ENCODE results near the gene SURF6. TPM values are rescaled to one million over a fixed set of nuclear protein-coding genes. Genes with fewer than 3 reads are reported as not detected.

The SURF6 gene
- total and polyA plus RNA-seq, 4 experiments from 2014 or later = 2.3 to 28.9 (median 21.0) TPM

DNA sequence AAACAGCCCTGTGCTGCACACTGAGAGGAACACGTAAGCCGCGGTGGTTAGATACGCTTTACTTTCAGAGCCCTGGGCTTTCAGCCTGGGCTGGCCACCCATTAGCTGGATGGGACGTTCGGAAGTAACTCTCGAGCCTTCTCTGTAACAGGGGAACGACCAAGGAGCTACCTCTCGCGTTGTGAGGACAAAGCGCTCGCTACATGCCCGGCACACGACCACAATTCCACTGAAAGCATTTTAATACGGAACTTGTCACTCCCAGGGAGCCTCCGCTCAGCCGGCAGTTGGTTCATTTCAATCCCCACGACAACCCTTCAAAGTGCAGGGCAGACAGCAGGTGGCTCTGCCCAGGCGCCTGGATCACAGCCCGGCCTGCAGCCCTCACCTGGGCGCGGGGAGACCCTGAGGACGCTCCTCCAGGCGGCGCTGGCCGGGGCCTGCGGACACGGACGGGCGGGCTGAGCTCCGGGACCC is 19.9 kb upstream of the SURF6 start:
- H3K27me3 ChIP-seq (ENCODE audit: insufficient read depth, low read length) = no peaks in the 10 kb centered on the region
- peaks cover 33% of the 10 kb centered on the region for H3K4me1 ChIP-seq (ENCODE audit: insufficient read depth, low read length)
- peak overlapping the region; percentile 76 for H3K27ac ChIP-seq (ENCODE audit: low read depth, low read length)
- Mint-ChIP-seq H3K27ac (peak overlapping the region; percentile 69 to 93 (median 92)), H3K4me1 (peaks cover 15 to 44% (median 26%) of the 10 kb centered on the region in 4 donors), H3K9me3 (peaks cover 0 to 2% (median 0%) of the 10 kb centered on the region in 8 donors), H3K27me3 (no peaks in the 10 kb centered on the region), H3K4me3 (peak overlapping the region; percentile 85 to 92 (median 88)), H3K36me3 (peaks cover 8 to 46% of the 10 kb centered on the region in 2 donors)
- ChIA-PET POLR2A (ENCODE audit: partially characterized antibody) (interaction anchor here (0.5 to 18.1 kb wide), 10 partner anchors 8 to 812 kb away, joined by 3 to 437 read pairs (median 4); partner anchors contain the start of genes MED22, REXO4, RPL7A and STKLD1), CTCF (ENCODE audit: partially characterized antibody) (interaction anchor here (0.8 to 3.9 kb wide), 6 partner anchors 8 to 173 kb away, joined by 3 to 51 read pairs (median 4); partner anchors contain the start of genes MED22 and RPL7A)
- H3K36me3 ChIP-seq (ENCODE audit: insufficient read depth, low read length) = peaks cover 43% of the 10 kb centered on the region
- no peaks in the 10 kb centered on the region for H3K9me3 ChIP-seq (ENCODE audit: control insufficient read depth in 1 of 2, low read length in 2 of 2)
- intact Hi-C loops (cut with micrococcal nuclease) = loop anchor here (1.0 to 5.0 kb wide), 5 partner anchors 8 to 121 kb away; partner anchors contain the start of genes MED22, RPL7A, SLC2A6 and STKLD1
- DNase-seq = peak in 1 of 5 donors; percentile 10
- H3K4me3 ChIP-seq (ENCODE audit: low read length in 2 of 2) = peak overlapping the region; percentile 61 to 73

DNA sequence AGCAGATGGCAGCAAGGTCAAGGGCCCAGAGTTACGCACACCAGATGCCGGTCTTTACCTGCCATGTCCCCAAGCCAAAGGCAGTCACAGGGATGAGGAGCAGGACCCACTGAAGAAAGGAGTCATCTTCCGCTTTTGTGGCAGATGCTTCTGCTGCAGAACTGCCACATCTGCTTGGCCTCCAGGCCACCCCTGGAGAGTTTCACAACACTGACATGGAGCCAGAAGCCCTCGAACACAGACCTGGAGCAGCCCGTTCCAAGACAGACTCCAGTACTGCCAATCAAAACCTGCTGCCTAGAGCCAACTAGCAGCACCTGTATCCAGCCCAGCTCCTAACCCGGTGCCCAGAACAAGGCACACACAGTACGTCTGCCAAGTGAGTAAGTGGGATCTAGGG is 18.8 kb upstream of the SURF6 start:
- Histone ChIP-seq H3K9me3 (ENCODE audit: control insufficient read depth in 1 of 2, low read length in 2 of 2) (no peaks in the 10 kb centered on the region), H3K36me3 (ENCODE audit: insufficient read depth, low read length) (peaks cover 44% of the 10 kb centered on the region), H3K27me3 (ENCODE audit: insufficient read depth, low read length) (no peaks in the 10 kb centered on the region), H3K27ac (ENCODE audit: low read depth, low read length) (peak overlapping the region; percentile 76), H3K4me1 (ENCODE audit: insufficient read depth, low read length) (peaks cover 38% of the 10 kb centered on the region), H3K4me3 (ENCODE audit: low read length in 2 of 2) (no peak overlapping the region)
- peak in 1 of 5 donors; percentile 5 for DNase-seq
- Mint-ChIP-seq H3K36me3 (peaks cover 17 to 53% of the 10 kb centered on the region in 2 donors), H3K9me3 (peaks cover 0 to 1% (median 0%) of the 10 kb centered on the region in 8 donors), H3K4me3 (peak overlapping the region; percentile 23 to 92 (median 86)), H3K4me1 (peaks cover 15 to 51% (median 30%) of the 10 kb centered on the region in 4 donors), H3K27me3 (no peaks in the 10 kb centered on the region), H3K27ac (peak overlapping the region in 6 of 7 donors; percentile 12 to 93 (median 92))
- CTCF ChIA-PET (ENCODE audit: partially characterized antibody) = interaction anchor here (1.1 to 3.9 kb wide), 3 partner anchors 11 to 18 kb away, joined by 3 to 51 read pairs (median 3); no protein-coding TSS in a partner anchor
- intact Hi-C loops (cut with micrococcal nuclease) = loop anchor here (5.0 kb wide), 1 partner anchor 123 kb away; the partner anchor contains the start of gene SLC2A6
- POLR2A ChIA-PET (ENCODE audit: partially characterized antibody) = interaction anchor here (1.4 to 18.1 kb wide), 4 partner anchors 7 to 206 kb away, joined by 4 to 437 read pairs (median 27); partner anchors contain the start of genes MED22, REXO4, RPL7A and STKLD1

DNA sequence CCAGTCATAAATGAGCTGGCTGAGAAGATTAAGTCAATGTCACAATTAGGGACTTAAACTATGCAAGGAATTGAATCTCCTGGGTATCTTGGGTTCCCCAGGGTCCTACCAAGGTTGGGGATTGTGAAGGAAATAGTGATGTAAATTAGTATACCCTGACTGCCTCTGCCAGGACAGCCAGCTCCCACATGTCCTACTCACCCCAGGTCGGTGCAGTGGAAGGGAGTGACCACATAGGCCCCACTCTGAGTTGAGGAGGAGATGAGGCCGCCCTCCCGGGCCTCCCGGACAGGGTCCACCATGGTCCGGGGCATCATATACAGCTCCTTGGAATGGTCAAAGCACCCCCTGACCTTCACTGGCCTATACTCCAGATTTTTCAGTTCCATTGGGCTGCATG is 17.6 kb upstream of the SURF6 start:
- Mint-ChIP-seq H3K36me3 (peaks cover 28 to 56% of the 10 kb centered on the region in 2 donors), H3K4me1 (peaks cover 24 to 56% (median 37%) of the 10 kb centered on the region in 4 donors), H3K4me3 (peak overlapping the region in 1 of 8 donors; percentile 39), H3K27ac (peak overlapping the region in 3 of 7 donors; percentile 61 to 92 (median 80)), H3K27me3 (no peaks in the 10 kb centered on the region), H3K9me3 (no peaks in the 10 kb centered on the region)
- H3K4me1 ChIP-seq (ENCODE audit: insufficient read depth, low read length) = peaks cover 46% of the 10 kb centered on the region
- no peaks in the 10 kb centered on the region for H3K9me3 ChIP-seq (ENCODE audit: control insufficient read depth in 1 of 2, low read length in 2 of 2)
- peak in 1 of 5 donors; percentile 20 for DNase-seq
- H3K4me3 ChIP-seq (ENCODE audit: low read length in 2 of 2) = no peak overlapping the region
- H3K36me3 ChIP-seq (ENCODE audit: insufficient read depth, low read length) = peaks cover 43% of the 10 kb centered on the region
- no peak overlapping the region for H3K27ac ChIP-seq (ENCODE audit: low read depth, low read length)
- no peaks in the 10 kb centered on the region for H3K27me3 ChIP-seq (ENCODE audit: insufficient read depth, low read length)
- POLR2A ChIA-PET (ENCODE audit: partially characterized antibody) = interaction anchor here (18.1 kb wide), 1 partner anchor 17 kb away, joined by 437 read pairs; the partner anchor contains the start of genes STKLD1 and SURF4
- CTCF ChIA-PET (ENCODE audit: partially characterized antibody) = no interaction called here
- intact Hi-C loops (cut with micrococcal nuclease) = no loop called here

DNA sequence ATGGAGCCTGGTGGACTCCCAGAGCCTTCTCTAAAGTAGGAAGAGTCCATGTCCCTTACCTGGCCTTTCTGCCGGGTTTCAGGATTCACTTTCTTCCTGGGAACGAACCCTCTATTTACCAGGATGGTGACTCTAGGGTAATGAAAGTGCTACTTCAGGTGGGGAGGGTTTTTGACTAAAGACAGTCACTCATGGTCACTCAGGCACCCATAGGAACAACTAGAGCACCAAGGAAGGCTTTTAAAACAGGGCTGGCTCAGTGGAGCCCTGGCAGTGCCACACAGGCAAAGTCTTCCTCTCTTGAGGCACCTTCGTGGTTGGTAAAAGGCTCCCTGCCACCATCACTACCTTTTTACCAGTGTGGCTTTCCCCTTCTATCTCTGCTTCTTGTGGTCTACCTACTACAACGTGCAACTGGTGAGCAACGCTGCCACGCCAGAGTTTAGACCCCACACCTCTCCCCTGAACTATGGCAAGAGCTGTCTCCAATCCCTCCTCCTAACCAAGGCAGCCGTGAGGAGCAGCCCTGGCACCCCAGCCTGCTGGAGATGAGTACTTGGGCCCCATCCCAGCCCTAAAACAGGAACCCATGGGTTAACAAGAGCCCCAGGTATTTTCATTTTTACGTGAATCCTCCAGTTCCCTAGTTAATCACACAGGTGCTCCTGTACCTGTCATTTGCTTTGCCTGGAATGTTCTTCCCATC is 16.8 kb upstream of the SURF6 start:
- DNase-seq = peak in 1 of 5 donors; percentile 22
- Mint-ChIP-seq H3K27ac (peak overlapping the region in 3 of 7 donors; percentile 10 to 92 (median 80)), H3K9me3 (no peaks in the 10 kb centered on the region), H3K36me3 (peaks cover 33 to 59% of the 10 kb centered on the region in 2 donors), H3K27me3 (no peaks in the 10 kb centered on the region), H3K4me1 (peaks cover 20 to 56% (median 35%) of the 10 kb centered on the region in 4 donors), H3K4me3 (peak overlapping the region in 2 of 8 donors; percentile 10 to 39)
- Histone ChIP-seq H3K9me3 (ENCODE audit: control insufficient read depth in 1 of 2, low read length in 2 of 2) (no peaks in the 10 kb centered on the region), H3K27me3 (ENCODE audit: insufficient read depth, low read length) (no peaks in the 10 kb centered on the region), H3K36me3 (ENCODE audit: insufficient read depth, low read length) (peaks cover 43% of the 10 kb centered on the region), H3K4me3 (ENCODE audit: low read length in 2 of 2) (no peak overlapping the region), H3K4me1 (ENCODE audit: insufficient read depth, low read length) (peaks cover 39% of the 10 kb centered on the region), H3K27ac (ENCODE audit: low read depth, low read length) (no peak overlapping the region)
- POLR2A ChIA-PET (ENCODE audit: partially characterized antibody) = interaction anchor here (1.0 to 18.1 kb wide), 2 partner anchors 18 to 163 kb away, joined by 3 to 437 read pairs; partner anchors contain the start of genes STKLD1 and SURF4
- intact Hi-C loops (cut with micrococcal nuclease) = no loop called here
- CTCF ChIA-PET (ENCODE audit: partially characterized antibody) = interaction anchor here (2.7 kb wide), 1 partner anchor 18 kb away, joined by 15 read pairs; no protein-coding TSS in a partner anchor

DNA sequence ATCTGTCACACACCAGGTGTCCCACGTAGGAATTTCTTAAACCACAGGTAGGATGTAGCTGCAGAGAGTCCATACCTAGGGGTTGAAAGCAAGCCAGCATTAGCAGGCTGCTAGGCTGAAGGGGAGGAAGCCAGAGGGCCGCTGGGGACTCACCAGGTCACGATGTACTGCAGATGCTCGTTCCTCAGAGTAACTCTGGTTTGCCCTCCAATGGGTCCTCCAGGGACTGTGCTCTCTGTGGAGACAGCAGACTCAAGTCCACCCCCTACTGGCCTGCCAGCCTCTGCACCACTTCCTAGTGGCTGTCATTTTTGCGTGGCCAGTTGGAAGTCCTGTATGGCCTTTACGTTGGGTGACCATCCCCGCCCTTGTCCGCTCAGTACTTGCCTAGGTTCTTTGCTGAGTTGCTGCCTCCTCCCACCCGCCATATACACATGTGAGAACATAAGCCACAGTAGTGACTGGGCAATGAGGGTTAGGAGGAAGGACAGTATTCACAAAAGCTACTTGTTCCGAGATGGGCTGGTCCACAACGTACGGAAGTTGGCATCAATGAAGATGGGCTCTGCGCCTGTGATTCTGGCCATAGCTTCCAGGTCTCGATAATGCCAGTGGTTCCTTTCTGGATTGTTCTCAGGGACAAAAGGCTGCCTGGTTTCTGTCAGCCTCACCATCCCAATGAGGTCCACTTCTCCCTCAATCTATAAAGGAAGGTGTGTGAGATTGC is 16.1 kb upstream of the SURF6 start:
- Mint-ChIP-seq H3K9me3 (no peaks in the 10 kb centered on the region), H3K4me3 (no peak overlapping the region), H3K27ac (peak overlapping the region in 2 of 7 donors; percentile 10 to 44), H3K27me3 (no peaks in the 10 kb centered on the region), H3K4me1 (peaks cover 15 to 52% (median 31%) of the 10 kb centered on the region in 4 donors), H3K36me3 (peaks cover 33 to 62% of the 10 kb centered on the region in 2 donors)
- Histone ChIP-seq H3K36me3 (ENCODE audit: insufficient read depth, low read length) (peaks cover 43% of the 10 kb centered on the region), H3K4me1 (ENCODE audit: insufficient read depth, low read length) (peaks cover 33% of the 10 kb centered on the region), H3K4me3 (ENCODE audit: low read length in 2 of 2) (no peak overlapping the region), H3K27me3 (ENCODE audit: insufficient read depth, low read length) (no peaks in the 10 kb centered on the region), H3K9me3 (ENCODE audit: control insufficient read depth in 1 of 2, low read length in 2 of 2) (no peaks in the 10 kb centered on the region), H3K27ac (ENCODE audit: low read depth, low read length) (no peak overlapping the region)
- CTCF ChIA-PET (ENCODE audit: partially characterized antibody) = interaction anchor here (0.9 to 2.7 kb wide), 4 partner anchors 9 to 51 kb away, joined by 3 to 15 read pairs (median 5); no protein-coding TSS in a partner anchor
- intact Hi-C loops (cut with micrococcal nuclease) = no loop called here
- DNase-seq = peak in 2 of 5 donors; percentile 20 to 37
- POLR2A ChIA-PET (ENCODE audit: partially characterized antibody) = interaction anchor here (0.6 to 18.1 kb wide), 3 partner anchors 19 to 218 kb away, joined by 3 to 437 read pairs (median 3); partner anchors contain the start of genes STKLD1 and SURF4

DNA sequence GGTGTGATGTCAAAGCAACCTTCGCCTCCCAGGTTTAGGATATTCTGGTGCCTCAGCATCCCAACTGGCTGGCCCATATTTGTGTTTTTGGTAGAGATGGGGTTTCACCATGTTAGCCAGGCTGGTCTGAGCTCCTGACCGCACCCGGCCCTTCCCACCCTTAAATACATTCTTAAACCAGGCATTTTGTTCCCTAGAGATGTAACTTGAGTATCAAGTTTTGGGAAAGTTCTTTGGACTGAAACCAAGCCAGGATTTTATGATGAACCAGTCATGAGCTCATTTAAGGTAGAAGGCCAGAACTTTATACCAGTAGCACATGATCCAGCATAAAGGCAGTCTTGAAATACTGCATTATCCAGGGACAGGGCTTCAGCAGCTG is 15.5 kb upstream of the SURF6 start:
- Mint-ChIP-seq H3K27ac (peak overlapping the region in 4 of 7 donors; percentile 18 to 66 (median 50)), H3K4me1 (peaks cover 20 to 55% (median 34%) of the 10 kb centered on the region in 4 donors), H3K36me3 (peaks cover 33 to 66% of the 10 kb centered on the region in 2 donors), H3K27me3 (no peaks in the 10 kb centered on the region), H3K9me3 (no peaks in the 10 kb centered on the region), H3K4me3 (no peak overlapping the region)
- peaks cover 43% of the 10 kb centered on the region for H3K36me3 ChIP-seq (ENCODE audit: insufficient read depth, low read length)
- ChIA-PET CTCF (ENCODE audit: partially characterized antibody) (interaction anchor here (0.9 to 2.7 kb wide), 5 partner anchors 8 to 51 kb away, joined by 3 to 15 read pairs (median 3); no protein-coding TSS in a partner anchor), POLR2A (ENCODE audit: partially characterized antibody) (interaction anchor here (18.1 kb wide), 1 partner anchor 19 kb away, joined by 437 read pairs; the partner anchor contains the start of genes STKLD1 and SURF4)
- H3K4me1 ChIP-seq (ENCODE audit: insufficient read depth, low read length) = peaks cover 35% of the 10 kb centered on the region
- no peak for DNase-seq
- no peaks in the 10 kb centered on the region for H3K27me3 ChIP-seq (ENCODE audit: insufficient read depth, low read length)
- no peak overlapping the region for H3K27ac ChIP-seq (ENCODE audit: low read depth, low read length)
- H3K9me3 ChIP-seq (ENCODE audit: control insufficient read depth in 1 of 2, low read length in 2 of 2) = no peaks in the 10 kb centered on the region
- intact Hi-C loops (cut with micrococcal nuclease) = no loop called here
- no peak overlapping the region for H3K4me3 ChIP-seq (ENCODE audit: low read length in 2 of 2)

Data from CD4-positive, alpha-beta memory T cell (primary cell).